IgD-negative memory B cell (primary cell): ENCODE results near the gene ZNF750. TPM values are rescaled to one million over a fixed set of nuclear protein-coding genes. Genes with fewer than 3 reads are reported as not detected.

Experiments used
- H3K27ac Mint-ChIP-seq, 3 donors: one replicate each; pipeline ENCODE4 v1.8.0; 2020 to 2022; ENCODE audit warnings: mild to moderate bottlenecking in 3 of 3, mixed read lengths in 3 of 3, moderate library complexity in 1 of 3
- H3K27me3 Mint-ChIP-seq: one replicate; pipeline ENCODE4 v1.8.0; 2021; ENCODE audit warnings: mixed read lengths
- H3K36me3 Mint-ChIP-seq: one replicate; pipeline ENCODE4 v1.8.0; 2020; ENCODE audit warnings: mild to moderate bottlenecking, mixed read lengths
- H3K4me1 Mint-ChIP-seq, 3 donors: one replicate each; pipeline ENCODE4 v1.8.0; 2020 to 2022; ENCODE audit warnings: mixed read lengths in 3 of 3, mild to moderate bottlenecking in 1 of 3
- H3K4me3 Mint-ChIP-seq, 4 donors: one replicate each; pipeline ENCODE4 v1.8.0; 2020 to 2022; ENCODE audit warnings: mild to moderate bottlenecking in 4 of 4, mixed read lengths in 4 of 4, moderate library complexity in 3 of 4
- H3K9me3 Mint-ChIP-seq, 3 donors: one replicate each; pipeline ENCODE4 v1.8.0; 2020 to 2021; ENCODE audit warnings: mixed read lengths in 3 of 3, mild to moderate bottlenecking in 1 of 3
- polyA plus RNA-seq: library from polyadenylated mRNA; unstranded; fragments of 300-500 nt; fragmentation: Illumina TruSeq; gene quantifications from one replicate; pipeline ENCODE4 v1.2.3, GENCODE V29; 2021

Gene ZNF750
- polyA plus RNA-seq, 1 donor from 2014 or later: not detected

GRCh38 chr17:82836823-82837357, 2.9 kb downstream of the ZNF750 start:
- no peaks in the 10 kb centered on the region for H3K27me3 Mint-ChIP-seq
- no peaks in the 10 kb centered on the region for H3K4me1 Mint-ChIP-seq
- H3K27ac Mint-ChIP-seq: no peak overlapping the region
- H3K36me3 Mint-ChIP-seq: peaks cover 4% of the 10 kb centered on the region
- H3K4me3 Mint-ChIP-seq: no peak overlapping the region
- no peaks in the 10 kb centered on the region for H3K9me3 Mint-ChIP-seq

- Mint-ChIP-seq H3K27ac (peak overlapping the region in 1 of 3 donors; percentile 39), H3K36me3 (peaks cover 4% of the 10 kb centered on the region), H3K27me3 (no peaks in the 10 kb centered on the region), H3K4me3 (no peak overlapping the region), H3K4me1 (no peaks in the 10 kb centered on the region), H3K9me3 (no peaks in the 10 kb centered on the region)
Observed at GRCh38 chr17:82835766-82836512, 3.9 kb downstream of the ZNF750 start.

GRCh38 chr17:82835122-82835521, 4.7 kb downstream of the ZNF750 start:
- no peaks in the 10 kb centered on the region for H3K27me3 Mint-ChIP-seq
- no peak overlapping the region for H3K27ac Mint-ChIP-seq
- no peak overlapping the region for H3K4me3 Mint-ChIP-seq
- no peaks in the 10 kb centered on the region for H3K9me3 Mint-ChIP-seq
- H3K36me3 Mint-ChIP-seq: peaks cover 4% of the 10 kb centered on the region
- H3K4me1 Mint-ChIP-seq: no peaks in the 10 kb centered on the region

- peaks cover 4% of the 10 kb centered on the region for H3K36me3 Mint-ChIP-seq
- no peaks in the 10 kb centered on the region for H3K9me3 Mint-ChIP-seq
- H3K27ac Mint-ChIP-seq: peak overlapping the region in 1 of 3 donors; percentile 80
- no peaks in the 10 kb centered on the region for H3K27me3 Mint-ChIP-seq
- H3K4me3 Mint-ChIP-seq: no peak overlapping the region
- no peaks in the 10 kb centered on the region for H3K4me1 Mint-ChIP-seq
Observed at GRCh38 chr17:82832881-82833475, 6.8 kb downstream of the ZNF750 start.

- Mint-ChIP-seq H3K27ac (peak overlapping the region in 1 of 3 donors; percentile 62), H3K27me3 (no peaks in the 10 kb centered on the region), H3K4me3 (no peak overlapping the region), H3K4me1 (no peaks in the 10 kb centered on the region), H3K9me3 (peaks cover 0 to 1% (median 0%) of the 10 kb centered on the region in 3 donors), H3K36me3 (peaks cover 6% of the 10 kb centered on the region)
Observed at GRCh38 chr17:82832411-82832810, 7.4 kb downstream of the ZNF750 start.

GRCh38 chr17:82831818-82832200, 8.0 kb downstream of the ZNF750 start:
- Mint-ChIP-seq H3K27ac (no peak overlapping the region), H3K9me3 (peaks cover 0 to 1% (median 0%) of the 10 kb centered on the region in 3 donors), H3K4me3 (no peak overlapping the region), H3K36me3 (peaks cover 4% of the 10 kb centered on the region), H3K4me1 (no peaks in the 10 kb centered on the region), H3K27me3 (no peaks in the 10 kb centered on the region)

- Mint-ChIP-seq H3K4me1 (no peaks in the 10 kb centered on the region), H3K27ac (peak overlapping the region in 1 of 3 donors; percentile 39), H3K9me3 (peaks cover 0 to 1% (median 0%) of the 10 kb centered on the region in 3 donors), H3K27me3 (no peaks in the 10 kb centered on the region), H3K4me3 (no peak overlapping the region), H3K36me3 (peaks cover 4% of the 10 kb centered on the region)
Observed at GRCh38 chr17:82831041-82831817, 8.6 kb downstream of the ZNF750 start.

- Mint-ChIP-seq H3K27me3 (no peaks in the 10 kb centered on the region), H3K9me3 (peaks cover 0 to 1% (median 0%) of the 10 kb centered on the region in 3 donors), H3K27ac (no peak overlapping the region), H3K4me1 (no peaks in the 10 kb centered on the region), H3K4me3 (no peak overlapping the region), H3K36me3 (peaks cover 6% of the 10 kb centered on the region)
Observed at GRCh38 chr17:82830249-82830661, 9.6 kb downstream of the ZNF750 start.

GRCh38 chr17:82828875-82829487, 10.8 kb downstream of the ZNF750 start:
- Mint-ChIP-seq H3K36me3 (peaks cover 6% of the 10 kb centered on the region), H3K4me3 (no peak overlapping the region), H3K27me3 (no peaks in the 10 kb centered on the region), H3K9me3 (peaks cover 0 to 1% (median 0%) of the 10 kb centered on the region in 3 donors), H3K4me1 (no peaks in the 10 kb centered on the region), H3K27ac (no peak overlapping the region)

- H3K27ac Mint-ChIP-seq: no peak overlapping the region
- H3K9me3 Mint-ChIP-seq: peaks cover 0 to 1% (median 0%) of the 10 kb centered on the region in 3 donors
- no peaks in the 10 kb centered on the region for H3K4me1 Mint-ChIP-seq
- H3K36me3 Mint-ChIP-seq: peaks cover 5% of the 10 kb centered on the region
- H3K27me3 Mint-ChIP-seq: no peaks in the 10 kb centered on the region
- no peak overlapping the region for H3K4me3 Mint-ChIP-seq
Observed at GRCh38 chr17:82826956-82827355, 12.9 kb downstream of the ZNF750 start.

- Mint-ChIP-seq H3K9me3 (peaks cover 0 to 1% (median 0%) of the 10 kb centered on the region in 3 donors), H3K27me3 (no peaks in the 10 kb centered on the region), H3K27ac (no peak overlapping the region), H3K36me3 (peaks cover 5% of the 10 kb centered on the region), H3K4me1 (peaks cover 0 to under 1% (median 0%) of the 10 kb centered on the region in 3 donors), H3K4me3 (no peak overlapping the region)
Observed at GRCh38 chr17:82826211-82826610, 13.6 kb downstream of the ZNF750 start.

GRCh38 chr17:82825540-82826124, 14.2 kb downstream of the ZNF750 start:
- H3K27me3 Mint-ChIP-seq: no peaks in the 10 kb centered on the region
- H3K4me3 Mint-ChIP-seq: no peak overlapping the region
- peaks cover 7% of the 10 kb centered on the region for H3K36me3 Mint-ChIP-seq
- peaks cover 0 to 2% (median under 1%) of the 10 kb centered on the region in 3 donors for H3K4me1 Mint-ChIP-seq
- H3K27ac Mint-ChIP-seq: no peak overlapping the region
- H3K9me3 Mint-ChIP-seq: peaks cover 0 to 1% (median 0%) of the 10 kb centered on the region in 3 donors

GRCh38 chr17:82823004-82823403, 16.8 kb downstream of the ZNF750 start:
- Mint-ChIP-seq H3K4me3 (no peak overlapping the region), H3K27ac (no peak overlapping the region), H3K27me3 (no peaks in the 10 kb centered on the region), H3K4me1 (peaks cover 6 to 13% (median 13%) of the 10 kb centered on the region in 3 donors), H3K36me3 (peaks cover 18% of the 10 kb centered on the region), H3K9me3 (peaks cover 0 to 5% (median 5%) of the 10 kb centered on the region in 3 donors)

GRCh38 chr17:82822281-82822680, 17.5 kb downstream of the ZNF750 start:
- Mint-ChIP-seq H3K4me3 (no peak overlapping the region), H3K27ac (peak overlapping the region in 1 of 3 donors; percentile 67), H3K4me1 (peaks cover 9 to 17% (median 16%) of the 10 kb centered on the region in 3 donors), H3K36me3 (peaks cover 18% of the 10 kb centered on the region), H3K27me3 (no peaks in the 10 kb centered on the region), H3K9me3 (peaks cover 0 to 6% (median 5%) of the 10 kb centered on the region in 3 donors)
